HG02798 (cell line): ENCODE measurements around the gene NOX3.
A peak's percentile ranks its signal among the peaks of the same experiment; 100 is the strongest.
"Not testable (repeated sequence)": the region's sequence is repeated elsewhere in the genome, so short reads cannot be mapped to it uniquely, and the experiment has no call there.

Source experiments
- ATAC-seq: cut with Tn5 transposase; IDR thresholded peaks from one replicate; pipeline ENCODE4 v1.9.1; 2021; ENCODE audit warnings: mild to moderate bottlenecking; ENCODE audit not compliant: unreplicated experiment, poor library complexity

The NOX3 gene

DNA sequence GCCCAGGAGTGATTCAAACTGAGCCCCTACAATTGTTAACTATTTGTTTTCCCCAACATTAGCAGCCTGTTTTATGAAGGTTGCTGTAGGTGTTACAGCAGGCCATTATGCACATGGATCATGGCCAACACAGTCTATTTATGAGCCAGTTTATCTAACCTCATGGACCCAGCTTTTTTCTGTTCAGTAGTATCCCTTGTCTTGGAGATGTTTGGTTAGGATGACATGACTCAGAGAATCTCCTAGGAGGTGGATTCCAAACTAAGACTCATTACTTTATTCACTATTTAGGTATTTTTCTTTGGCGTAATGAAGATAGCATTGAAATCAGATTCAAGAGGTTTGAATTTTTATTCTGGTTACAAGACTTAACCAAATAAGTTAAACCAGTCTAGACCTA, 78.6 kb downstream of the NOX3 start:
- ATAC-seq = no peak

DNA sequence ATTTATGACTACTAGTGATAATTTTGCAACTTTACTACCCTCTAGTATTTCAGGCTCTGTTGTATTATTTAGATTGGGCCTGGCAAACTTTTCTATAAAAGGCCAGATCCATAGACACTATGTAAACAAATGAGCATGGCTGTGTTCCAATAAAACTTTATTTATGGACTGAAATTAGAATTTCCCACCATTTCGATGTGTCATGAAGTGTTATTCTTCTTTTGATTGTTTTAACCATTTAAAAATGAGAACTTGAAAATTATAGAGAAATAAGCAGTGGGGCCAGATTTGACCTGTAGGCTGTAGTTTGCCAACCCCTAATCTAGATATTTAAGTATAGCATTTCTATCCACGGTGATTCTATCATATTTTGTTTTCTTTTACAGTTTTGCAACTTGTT, 79.8 kb downstream of the NOX3 start:
- no peak for ATAC-seq

DNA sequence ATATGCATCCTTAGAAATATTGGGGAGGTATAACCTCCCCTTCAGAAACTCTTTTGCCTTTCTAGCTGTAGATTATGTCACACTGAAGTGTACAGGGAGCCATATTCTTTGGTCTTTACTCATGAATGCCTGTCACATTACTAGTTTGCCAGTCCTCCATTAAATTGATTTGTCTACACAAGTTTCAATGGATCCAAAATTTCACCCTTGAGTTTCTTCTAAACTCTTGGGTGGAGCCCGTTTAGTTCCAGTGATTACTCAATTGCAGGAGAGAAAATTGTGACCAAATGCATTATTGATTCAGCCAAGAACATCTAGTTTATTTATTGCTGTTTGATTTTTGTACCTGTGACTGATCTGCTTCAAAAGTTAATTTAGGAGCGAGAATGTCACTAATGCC, 81.0 kb downstream of the NOX3 start:
- ATAC-seq = no peak

DNA sequence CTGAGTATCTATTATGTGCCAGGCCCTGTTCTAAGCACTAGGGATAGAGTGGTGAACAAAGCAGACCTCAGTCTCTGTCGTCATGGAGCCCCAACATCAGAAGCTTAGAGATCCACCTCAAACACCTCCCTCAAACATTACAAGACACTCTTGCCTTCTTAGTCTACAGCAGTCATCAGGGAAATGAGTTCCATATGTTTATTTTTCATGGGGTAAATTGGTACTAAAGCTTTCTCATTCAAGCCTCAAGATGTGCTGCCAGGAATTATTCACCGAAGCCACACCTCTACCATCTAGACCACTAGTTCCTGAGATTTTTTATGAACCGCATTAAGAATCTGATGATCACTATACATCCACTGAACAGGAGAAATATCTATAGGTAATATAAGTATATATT, 82.4 kb downstream of the NOX3 start:
- no peak for ATAC-seq

DNA sequence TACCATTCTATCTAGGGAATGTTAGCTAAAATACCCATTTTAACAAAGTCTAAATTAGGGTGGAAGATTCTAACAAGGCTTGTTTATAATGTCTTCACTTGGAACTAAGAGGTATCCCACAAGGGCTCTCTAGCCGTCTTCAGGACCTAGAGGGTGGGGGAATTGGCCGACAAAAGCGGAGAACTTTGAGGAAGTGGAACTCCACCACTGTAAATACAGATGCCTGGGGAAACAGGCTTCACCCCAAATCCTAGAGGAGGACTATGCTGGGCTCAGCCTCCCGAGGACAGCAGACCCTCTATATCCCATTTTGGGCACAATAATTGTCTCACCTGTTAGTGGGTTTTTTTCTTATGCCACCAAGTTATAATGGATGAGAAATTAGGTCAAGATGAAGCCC, 83.4 kb downstream of the NOX3 start:
- ATAC-seq = no peak

DNA sequence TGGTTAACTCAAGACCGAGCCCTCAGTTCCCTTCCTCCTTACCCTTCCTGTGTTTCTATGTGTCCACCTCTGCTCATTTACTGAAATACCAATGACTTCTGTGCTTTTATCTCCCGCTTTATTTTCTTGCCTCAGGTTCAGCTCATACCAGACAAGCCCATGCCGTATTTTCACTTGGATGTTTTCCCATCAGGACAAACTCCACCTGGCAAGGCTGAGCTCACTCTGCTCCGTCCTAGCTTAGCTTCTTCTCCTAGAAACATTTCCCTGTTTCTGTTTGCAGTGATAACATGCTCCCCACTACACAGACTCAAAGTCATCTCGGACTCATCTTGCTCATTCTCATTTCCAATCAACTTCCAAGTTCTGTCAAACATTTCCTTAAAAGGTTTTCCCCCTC, 84.4 kb downstream of the NOX3 start:
- ATAC-seq = no peak

DNA sequence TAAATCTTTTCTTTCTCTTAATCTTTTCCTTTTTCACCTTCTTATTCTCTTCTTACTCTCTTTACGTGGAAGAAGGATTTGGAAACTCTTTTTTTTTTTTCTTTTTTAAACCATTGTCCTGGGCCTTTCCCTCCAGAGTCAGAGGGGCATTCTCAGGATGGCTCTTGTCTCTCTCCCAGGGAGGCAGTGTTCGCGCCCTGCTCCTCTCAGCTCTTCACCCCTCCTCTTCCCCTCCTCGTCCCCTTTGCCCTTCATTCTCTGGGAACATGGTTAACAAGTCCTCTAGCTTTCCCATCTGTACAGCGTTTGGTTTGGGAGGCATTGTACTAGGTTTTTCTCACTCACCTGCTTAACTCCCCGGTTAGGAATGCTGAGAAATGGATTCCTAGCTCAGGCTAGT, 89.3 kb downstream of the NOX3 start:
- no peak for ATAC-seq

DNA sequence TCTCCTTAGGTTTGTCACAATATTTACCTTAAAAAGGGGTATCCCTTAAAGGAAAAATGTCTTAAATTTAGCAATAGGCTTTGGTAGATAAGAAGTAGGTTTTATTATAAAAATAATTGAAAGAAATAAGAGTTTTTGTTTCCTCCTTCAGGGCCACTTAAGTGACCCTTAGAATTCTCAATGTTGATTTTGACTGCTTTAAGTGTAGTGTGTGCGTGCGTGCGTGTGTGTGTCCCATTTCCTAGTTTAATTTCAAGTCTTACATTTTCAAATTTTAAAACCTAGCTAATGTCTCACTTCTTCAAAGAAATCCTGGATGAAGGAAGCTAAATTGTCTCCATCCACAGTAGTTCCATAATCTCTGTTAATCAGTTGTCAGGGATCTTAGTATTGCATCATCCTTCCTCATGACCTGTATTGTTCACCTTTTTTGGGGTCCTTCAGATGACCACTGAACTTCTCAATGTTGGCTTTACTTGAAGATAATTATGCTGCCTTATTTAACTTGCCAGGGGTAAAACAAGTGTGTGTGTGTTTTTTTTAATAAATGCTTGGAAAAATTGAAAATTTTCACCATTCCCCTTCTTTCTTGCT, 90.7 kb downstream of the NOX3 start:
- no peak for ATAC-seq

DNA sequence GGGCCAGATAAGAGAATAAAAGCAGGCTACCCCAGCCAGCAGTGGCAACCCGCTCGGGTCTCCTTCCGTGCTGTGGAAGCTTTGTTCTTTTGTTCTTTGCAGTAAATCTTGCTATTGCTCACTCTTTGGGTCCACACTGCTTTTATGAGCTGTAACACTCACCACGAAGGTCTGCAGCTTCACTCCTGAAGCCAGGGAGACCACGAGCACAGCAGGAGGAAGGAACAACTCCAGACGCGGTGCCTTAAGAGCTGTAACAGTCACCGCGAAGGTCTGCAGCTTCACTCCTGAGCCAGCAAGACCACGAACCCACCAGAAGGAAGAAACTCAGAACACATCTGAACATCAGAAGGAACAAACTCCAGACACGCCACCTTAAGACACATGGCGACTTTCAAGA, 91.6 kb downstream of the NOX3 start:
- not testable (repeated sequence) for ATAC-seq

DNA sequence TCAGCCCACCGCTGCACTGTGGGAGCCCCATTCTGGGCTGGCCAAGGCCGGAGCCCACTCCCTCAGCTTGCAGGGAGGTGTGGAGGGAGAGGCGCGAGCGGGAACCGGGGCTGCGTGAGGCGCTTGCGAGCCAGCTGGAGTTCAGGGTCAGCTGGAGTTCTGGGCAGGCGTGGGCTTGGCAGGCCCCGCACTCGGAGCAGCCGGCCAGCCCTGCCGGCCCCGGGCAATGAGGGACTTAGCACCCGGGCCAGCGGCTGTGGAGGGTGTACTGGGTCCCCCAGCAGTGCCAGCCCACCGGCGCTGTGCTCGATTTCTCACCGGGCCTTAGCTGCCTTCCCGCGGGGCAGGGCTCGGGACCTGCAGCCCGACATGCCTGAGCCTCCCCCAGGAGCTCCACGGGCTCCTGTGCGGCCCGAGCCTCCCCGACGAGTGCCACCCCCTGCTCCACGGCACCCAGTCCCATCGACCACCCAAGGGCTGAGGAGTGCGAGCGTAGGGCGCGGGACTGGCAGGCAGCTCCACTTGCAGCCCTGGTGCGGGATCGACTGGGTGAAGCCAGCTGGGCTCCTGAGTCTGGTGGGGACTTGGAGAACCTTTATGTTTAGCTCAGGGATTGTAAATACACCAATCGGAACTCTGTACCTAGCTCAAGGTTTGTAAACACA, 92.5 kb downstream of the NOX3 start:
- not testable (repeated sequence) for ATAC-seq

DNA sequence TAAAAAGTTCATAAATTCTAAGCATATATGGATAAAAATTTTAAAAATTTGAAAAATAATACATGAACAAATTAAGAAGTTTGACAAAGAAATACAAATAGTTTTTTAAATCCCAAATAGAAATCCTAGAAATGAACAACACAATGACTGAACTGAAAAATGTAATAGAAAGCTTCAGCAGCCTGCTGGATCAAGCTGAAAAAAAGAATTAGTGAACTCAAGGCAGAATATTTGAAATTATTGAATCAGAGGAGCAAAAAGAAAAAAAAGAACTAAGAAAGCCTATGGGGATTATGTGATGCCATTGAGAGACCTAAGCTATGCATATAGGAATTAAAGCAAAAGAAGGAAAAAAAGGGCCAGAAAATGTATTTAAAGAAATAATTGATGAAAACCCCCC, 101.5 kb downstream of the NOX3 start:
- ATAC-seq = no peak

DNA sequence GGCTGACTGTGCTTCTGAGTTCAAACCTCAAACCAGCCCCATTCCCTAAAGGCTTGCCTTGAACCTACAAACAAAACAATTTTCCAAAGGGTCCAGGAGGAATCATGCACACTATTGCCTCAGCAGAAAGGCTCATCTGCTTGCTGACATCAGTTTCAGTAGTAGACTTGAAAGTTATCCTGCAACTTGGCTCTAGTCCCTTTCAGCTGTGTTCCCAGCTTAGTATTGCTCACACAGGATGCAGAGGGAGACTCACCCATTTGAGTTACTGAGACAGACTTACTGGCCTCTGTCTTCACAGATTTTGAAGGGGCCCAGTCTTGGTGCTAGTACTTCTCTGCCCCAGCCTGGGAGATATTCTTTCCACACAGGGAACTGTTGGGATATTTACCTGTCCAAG, 102.8 kb downstream of the NOX3 start:
- no peak for ATAC-seq

DNA sequence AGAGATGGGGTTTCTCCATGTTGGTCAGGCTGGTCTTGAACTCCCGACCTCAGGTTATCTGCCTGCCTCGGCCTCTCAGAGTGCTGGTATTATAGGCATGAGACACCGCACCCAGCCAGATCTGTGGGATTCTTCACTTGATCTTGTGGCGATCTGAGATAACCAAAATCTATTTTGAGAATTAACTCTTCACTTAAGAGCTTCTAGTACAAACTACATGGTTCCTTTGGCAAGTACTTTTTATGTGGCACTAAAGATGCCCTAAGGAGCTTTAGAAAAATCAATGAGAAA, 103.6 kb downstream of the NOX3 start:
- ATAC-seq = no peak

DNA sequence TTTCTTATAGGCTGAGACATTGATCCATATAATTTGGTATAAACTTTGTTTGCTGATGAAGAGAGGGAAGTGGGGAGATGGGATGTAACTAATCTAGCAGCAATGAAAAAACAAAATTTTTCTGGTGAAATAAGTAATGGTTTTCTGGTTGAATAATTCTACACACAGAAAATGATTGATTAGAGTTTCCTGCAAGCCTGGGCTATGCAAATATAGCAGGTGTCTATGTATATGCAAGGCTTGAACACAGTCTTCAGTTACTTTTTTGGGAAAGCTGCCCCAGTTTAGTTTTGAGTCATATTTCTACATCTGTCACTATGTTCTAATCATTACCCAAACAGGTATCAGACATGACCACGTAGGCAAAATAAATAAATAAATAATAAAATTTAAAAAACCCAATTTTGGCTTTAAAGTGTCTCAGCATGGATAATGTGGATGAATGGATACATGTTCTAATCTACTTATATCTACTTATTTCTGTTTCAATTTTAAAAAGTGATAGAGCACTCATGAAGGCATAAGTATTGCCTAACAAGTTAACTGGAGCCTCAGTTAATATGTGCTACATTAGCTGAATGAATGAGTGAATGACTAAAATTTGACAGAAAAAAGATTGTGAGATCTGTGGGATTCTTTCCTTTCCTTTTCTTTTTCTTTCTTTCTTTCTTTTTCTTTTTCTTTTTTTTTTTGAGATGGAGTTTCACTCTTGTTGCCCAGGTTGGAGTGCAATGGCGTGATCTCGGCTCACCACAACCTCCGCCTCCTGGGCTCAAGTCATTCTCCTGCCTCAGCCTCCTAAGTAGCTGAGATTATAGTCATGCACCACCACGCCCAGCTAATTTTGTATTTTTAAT, 104.1 kb downstream of the NOX3 start:
- peak; percentile 96 for ATAC-seq

DNA sequence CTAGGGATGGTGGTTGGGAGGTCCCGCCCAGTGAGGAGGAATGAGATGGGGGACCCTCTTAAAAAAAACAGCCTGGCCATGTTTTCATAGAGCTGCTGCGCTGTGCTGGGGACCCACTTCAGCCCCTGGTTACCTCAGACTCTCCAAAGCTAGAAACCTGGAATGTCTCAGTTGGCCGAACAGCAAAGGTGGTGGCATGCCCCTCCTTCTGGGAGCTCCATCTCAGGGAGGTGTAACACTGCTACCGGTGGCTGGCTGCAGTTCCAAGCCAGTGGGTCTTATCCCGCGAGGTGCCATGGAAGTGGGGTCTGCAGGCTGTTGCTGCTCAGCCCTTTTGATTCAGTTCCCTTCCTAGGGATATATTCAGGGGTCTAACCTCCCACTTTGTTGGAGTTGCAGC, 105.7 kb downstream of the NOX3 start:
- ATAC-seq = no peak

DNA sequence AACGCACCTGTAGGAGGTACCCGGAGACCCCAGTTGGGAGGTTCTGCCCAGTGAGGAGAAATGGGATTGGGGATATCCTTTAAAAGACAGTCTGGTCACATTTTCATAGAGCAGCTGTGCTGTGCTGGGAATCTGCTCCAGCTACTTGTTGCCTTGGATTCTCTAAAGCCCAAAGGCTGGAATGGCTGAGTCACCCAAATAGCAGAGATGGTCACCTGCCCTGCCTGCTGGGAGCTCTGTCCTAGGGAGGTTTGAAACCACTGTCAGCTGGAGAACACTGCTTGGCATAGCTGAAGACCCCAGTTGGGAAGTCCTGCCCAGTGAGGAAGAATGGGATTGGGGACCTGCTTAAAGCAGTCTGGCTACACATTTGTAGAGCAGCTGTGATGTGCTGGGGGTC, 106.5 kb downstream of the NOX3 start:
- no peak for ATAC-seq

DNA sequence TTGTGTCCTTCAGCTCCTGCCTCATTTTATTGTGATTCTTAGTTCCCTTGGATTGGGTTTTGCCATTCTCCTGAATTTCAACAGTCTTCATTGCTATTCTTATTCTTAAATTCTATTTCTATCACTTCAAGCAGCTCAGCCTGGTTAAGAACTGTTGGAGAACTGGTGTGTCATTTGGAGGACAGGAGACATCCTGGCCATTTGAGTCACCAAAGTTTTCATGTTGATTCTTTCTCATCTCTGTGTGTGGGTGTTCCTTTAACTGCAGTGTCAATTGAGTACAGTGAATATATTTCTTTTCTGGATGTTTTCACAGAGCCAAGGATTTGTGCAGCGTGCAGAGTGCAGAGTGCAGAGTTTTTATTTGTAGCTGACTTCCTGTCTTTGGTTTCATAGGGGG, 107.8 kb downstream of the NOX3 start:
- no peak for ATAC-seq

DNA sequence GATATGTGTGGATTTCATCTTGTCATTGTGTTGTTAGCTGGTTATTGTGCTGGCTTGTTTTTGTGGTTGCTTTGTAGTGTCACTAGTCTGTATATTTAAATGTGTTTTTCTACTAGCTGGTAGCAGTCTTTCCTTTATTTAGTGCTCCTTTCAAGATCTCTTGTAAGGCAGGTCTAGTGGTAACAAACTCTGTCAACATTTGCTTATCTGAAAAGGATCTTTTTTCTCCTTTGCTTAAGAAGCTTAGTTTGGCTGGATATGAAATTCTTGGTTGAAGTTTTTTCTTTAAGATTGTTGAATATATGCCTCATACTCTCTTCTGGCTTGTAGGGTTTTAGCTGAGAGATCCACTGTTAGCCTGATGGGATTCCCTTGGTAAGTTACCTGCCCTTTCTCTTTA, 108.7 kb downstream of the NOX3 start:
- no peak for ATAC-seq
